Measurements from ENCODE around the gene CUTA. TPM values are rescaled to one million over a fixed set of nuclear protein-coding genes. Genes with fewer than 3 reads are reported as not detected.

The CUTA gene
- total RNA-seq, 1 experiment from 2014 or later, result 257 TPM

DNA sequence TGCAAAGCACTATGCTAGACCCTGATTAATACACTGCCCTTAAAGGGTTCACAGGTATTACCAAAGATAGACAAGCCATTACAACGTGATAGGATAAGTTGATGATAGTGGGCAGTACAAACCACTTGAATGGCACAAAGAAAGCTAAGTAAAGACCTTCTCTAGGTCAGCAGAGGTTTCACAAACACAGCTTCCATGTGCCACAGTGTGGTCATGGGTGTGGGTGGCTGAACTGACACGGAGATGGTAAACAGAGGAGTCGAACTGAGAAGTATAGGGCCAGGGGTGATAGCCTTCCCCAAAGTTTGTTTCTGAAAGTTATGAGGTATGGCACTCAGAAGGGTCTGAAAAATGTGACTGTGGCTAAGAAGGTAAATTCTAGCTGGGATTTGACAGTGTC is 40.8 kb upstream of the CUTA start:
- no peaks in the 10 kb centered on the region for H4K20me1 ChIP-seq (ENCODE audit: control insufficient read depth, insufficient read depth, insufficient read length)
- H2BK15ac ChIP-seq (ENCODE audit: low read depth, low read length), result no peak overlapping the region
- no peak overlapping the region for H3K18ac ChIP-seq (ENCODE audit: insufficient read length, low read depth, low read length)
- H2BK120ac ChIP-seq (ENCODE audit: low read depth, low read length, poor library complexity, severe bottlenecking), result no peak overlapping the region
- H3K4me2 ChIP-seq (ENCODE audit: insufficient read depth, insufficient read length, low read length), result no peak overlapping the region
- no peaks in the 10 kb centered on the region for H3K9me3 Mint-ChIP-seq
- H3K4ac ChIP-seq (ENCODE audit: low read depth, low read length), result no peak overlapping the region
- no peak overlapping the region for H2AFZ ChIP-seq (ENCODE audit: low read length)
- H3K27me3 ChIP-seq (ENCODE audit: insufficient read depth, low read length), result no peaks in the 10 kb centered on the region; the same call in 1 of the 2 replicates
- no peak overlapping the region for H3T11ph ChIP-seq (ENCODE audit: low read length)
- TF ChIP-seq CTCF (conservative IDR thresholded peaks at IDR 0.05), result no peak
- no peaks in the 10 kb centered on the region for H3K79me2 ChIP-seq (ENCODE audit: insufficient read depth, low read length)
- WGBS (ENCODE audit: extremely low coverage, insufficient read length, low lambda C conversion rate), result no CpG with 5 or more reads among the region's 3 CpGs
- no peaks in the 10 kb centered on the region for H3K79me1 ChIP-seq (ENCODE audit: insufficient read depth, low read depth, low read length, poor library complexity, severe bottlenecking)
- H3K4me1 Mint-ChIP-seq, result peaks cover 10 to 13% of the 10 kb centered on the region in 2 experiments
- no peak overlapping the region for H2BK20ac ChIP-seq (ENCODE audit: low read depth, low read length, poor library complexity, severe bottlenecking)
- H3K9me3 ChIP-seq (ENCODE audit: control insufficient read depth, low read depth, low read length), result no peaks in the 10 kb centered on the region
- no peak overlapping the region for H3K27ac ChIP-seq (ENCODE audit: insufficient read length, low read depth, low read length)
- H4K5ac ChIP-seq (ENCODE audit: insufficient read length, low read depth, low read length), result no peak overlapping the region
- H2BK12ac ChIP-seq (ENCODE audit: insufficient read length, low read depth, low read length), result no peak overlapping the region
- H3K14ac ChIP-seq (ENCODE audit: insufficient read depth, low read length), result no peak overlapping the region
- H3K56ac ChIP-seq (ENCODE audit: insufficient read length, low read depth, low read length), result no peak overlapping the region
- H3K36me3 Mint-ChIP-seq (ENCODE audit: insufficient read depth in 1 of 3, low read depth in 3 of 3), result peaks cover 9 to 32% (median 31%) of the 10 kb centered on the region in 3 experiments
- H3K23me2 ChIP-seq (ENCODE audit: insufficient read length, low read depth, low read length, poor library complexity, severe bottlenecking), result peaks cover 9% of the 10 kb centered on the region
- no peak overlapping the region for H4K8ac ChIP-seq (replicated peaks; ENCODE audit: insufficient read length, low read depth, low read length)
- H3K9ac ChIP-seq (ENCODE audit: extremely low read depth, insufficient read length, low read length), result no peak overlapping the region
- H3K27me3 Mint-ChIP-seq (ENCODE audit: low read depth), result peaks cover 9% of the 10 kb centered on the region; the same call in 1 of the 2 replicates
- no peak overlapping the region for H2BK5ac ChIP-seq (ENCODE audit: insufficient read length, low read length)
- H3K27ac Mint-ChIP-seq, result no peak overlapping the region
- no peak overlapping the region for H3K4me3 Mint-ChIP-seq
- no peak overlapping the region for H2AK5ac ChIP-seq (ENCODE audit: insufficient read length, low read length)
- DNase-seq, result no peak
- H3K4me1 ChIP-seq (ENCODE audit: insufficient read depth, low read length), result no peaks in the 10 kb centered on the region
- H3K23ac ChIP-seq (ENCODE audit: insufficient read length, low read depth, low read length), result no peak overlapping the region
- no peak overlapping the region for H4K91ac ChIP-seq (ENCODE audit: insufficient read length, low read depth, low read length)

Measured in H9 (cell line).